Neutrophil (primary cell): Measurements from ENCODE around the gene ATL1.
A peak's percentile ranks its signal among the peaks of the same experiment; 100 is the strongest.

ENCODE experiments used
- H3K27ac ChIP-seq: fragments of 200-600 bp; sonication (generic); 2 replicates; pipeline ENCODE4 v1.5.1; 2016; ENCODE audit warnings: mild to moderate bottlenecking, moderate library complexity
- H3K27me3 ChIP-seq: fragments of 200-600 bp; sonication (generic); 2 replicates; pipeline ENCODE4 v1.6.0; 2016; ENCODE audit warnings: mild to moderate bottlenecking
- H3K36me3 ChIP-seq: fragments of 200-600 bp; sonication (generic); 2 replicates; pipeline ENCODE4 v1.5.1; 2017
- H3K4me1 ChIP-seq, 2 experiments: fragments of 200-600 bp in 1 of 2; sonication (generic) in 1 of 2; 1 replicate in 1 of 2; 2 replicates in 1 of 2; pipeline versions ENCODE4 v1.5.1 to v1.6.1; 2013 to 2016; ENCODE audit warnings: low read depth in 1 of 2, low read length in 1 of 2, mild to moderate bottlenecking in 1 of 2, moderate library complexity in 1 of 2; ENCODE audit not compliant: control insufficient read depth in 1 of 2, insufficient read depth in 1 of 2
- H3K4me3 ChIP-seq, 2 experiments: fragments of 200-600 bp in 1 of 2; sonication (generic) in 1 of 2; 1 replicate in 1 of 2; 2 replicates in 1 of 2; pipeline ENCODE4 v1.5.1; 2013 to 2016; ENCODE audit warnings: low read depth in 1 of 2, low read length in 1 of 2, mild to moderate bottlenecking in 1 of 2, moderate library complexity in 1 of 2
- H3K9me3 ChIP-seq: fragments of 200-600 bp; sonication (generic); 2 replicates; pipeline ENCODE4 v1.5.1; 2016
- CTCF ChIP-seq: fragments of 200-600 bp; sonication (generic); IDR thresholded peaks from 2 replicates; pipeline ENCODE4 v1.5.1; 2016; ENCODE audit warnings: antibody characterized with exemption

ATL1 gene

DNA sequence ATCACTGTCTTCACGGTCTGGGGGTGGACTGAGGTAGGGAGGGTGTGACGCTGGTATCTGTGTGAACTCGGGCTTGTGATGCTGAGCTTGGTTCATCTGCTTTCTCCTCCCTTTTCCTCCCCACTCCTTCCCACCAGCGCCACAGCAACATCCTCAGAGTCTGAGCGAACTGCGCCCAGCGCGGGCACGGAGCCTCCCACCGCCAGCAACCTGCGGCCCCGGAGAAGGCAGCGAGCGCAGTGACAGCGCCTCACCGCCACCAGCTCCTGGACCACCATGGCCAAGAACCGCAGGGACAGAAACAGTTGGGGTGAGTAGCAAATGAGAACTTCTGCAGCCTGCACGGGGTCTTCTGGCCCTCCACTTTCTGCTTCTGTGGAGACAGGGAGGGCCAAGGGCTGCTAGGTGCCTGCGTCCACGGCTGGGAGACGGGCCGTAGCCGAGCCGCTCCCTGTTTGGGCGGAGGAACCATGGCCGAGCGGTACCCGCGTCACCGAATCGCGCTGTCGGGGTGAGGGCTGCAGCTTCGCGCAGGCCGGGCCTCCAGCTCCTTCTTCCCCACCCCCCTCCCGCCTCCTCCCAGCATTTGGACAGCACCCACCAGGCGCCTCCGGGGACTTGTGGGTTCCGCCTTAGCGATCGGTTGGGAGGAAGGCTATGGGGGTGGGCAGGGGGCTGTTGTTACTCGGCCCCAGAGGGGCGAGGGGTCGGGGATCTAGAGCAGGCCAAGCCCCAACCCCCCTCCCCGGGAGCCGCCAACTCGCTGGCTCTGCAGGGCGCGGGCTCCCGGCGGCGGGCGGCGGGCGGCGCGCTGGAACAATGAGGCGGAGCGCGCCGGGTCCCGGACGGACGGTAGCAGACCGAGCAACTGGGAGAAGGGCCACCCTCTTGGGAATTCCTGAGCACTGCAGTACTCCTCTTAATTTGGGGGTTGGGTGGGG, at the start of gene ATL1:
Gene ATL1 (plus strand): TSS at position 156 of the 941 bp plus-strand sequence. CDS start 121 bp downstream, at position 277.
- no peak for TF ChIP-seq CTCF
- Histone ChIP-seq H3K36me3 (no peaks in the 10 kb centered on the region), H3K27me3 (peaks cover 55% of the 10 kb centered on the region), H3K4me3 (peak within 1 kb of the TSS; percentile 60 to 62), H3K9me3 (no peaks in the 10 kb centered on the region), H3K27ac (no peak within 1 kb of the TSS), H3K4me1 (peaks cover 11 to 14% of the 10 kb centered on the region in 2 experiments)

- Histone ChIP-seq H3K27me3 (no peaks in the 10 kb centered on the region), H3K9me3 (no peaks in the 10 kb centered on the region), H3K36me3 (no peaks in the 10 kb centered on the region), H3K4me1 (no peaks in the 10 kb centered on the region), H3K4me3 (no peak overlapping the region), H3K27ac (no peak overlapping the region)
- TF ChIP-seq CTCF: no peak
These were observed 49.8 kb upstream of the ATL1 start for GRCh38 chr14:50510157-50510556.

GRCh38 chr14:50512463-50512862, 47.5 kb upstream of the ATL1 start:
- Histone ChIP-seq H3K9me3 (no peaks in the 10 kb centered on the region), H3K27ac (no peak overlapping the region), H3K4me1 (no peaks in the 10 kb centered on the region), H3K27me3 (no peaks in the 10 kb centered on the region), H3K4me3 (no peak overlapping the region), H3K36me3 (no peaks in the 10 kb centered on the region)
- no peak for TF ChIP-seq CTCF

- H3K9me3 ChIP-seq: no peaks in the 10 kb centered on the region
- TF ChIP-seq CTCF: no peak
These were observed 43.9 kb upstream of the ATL1 start for GRCh38 chr14:50516091-50516490.

DNA sequence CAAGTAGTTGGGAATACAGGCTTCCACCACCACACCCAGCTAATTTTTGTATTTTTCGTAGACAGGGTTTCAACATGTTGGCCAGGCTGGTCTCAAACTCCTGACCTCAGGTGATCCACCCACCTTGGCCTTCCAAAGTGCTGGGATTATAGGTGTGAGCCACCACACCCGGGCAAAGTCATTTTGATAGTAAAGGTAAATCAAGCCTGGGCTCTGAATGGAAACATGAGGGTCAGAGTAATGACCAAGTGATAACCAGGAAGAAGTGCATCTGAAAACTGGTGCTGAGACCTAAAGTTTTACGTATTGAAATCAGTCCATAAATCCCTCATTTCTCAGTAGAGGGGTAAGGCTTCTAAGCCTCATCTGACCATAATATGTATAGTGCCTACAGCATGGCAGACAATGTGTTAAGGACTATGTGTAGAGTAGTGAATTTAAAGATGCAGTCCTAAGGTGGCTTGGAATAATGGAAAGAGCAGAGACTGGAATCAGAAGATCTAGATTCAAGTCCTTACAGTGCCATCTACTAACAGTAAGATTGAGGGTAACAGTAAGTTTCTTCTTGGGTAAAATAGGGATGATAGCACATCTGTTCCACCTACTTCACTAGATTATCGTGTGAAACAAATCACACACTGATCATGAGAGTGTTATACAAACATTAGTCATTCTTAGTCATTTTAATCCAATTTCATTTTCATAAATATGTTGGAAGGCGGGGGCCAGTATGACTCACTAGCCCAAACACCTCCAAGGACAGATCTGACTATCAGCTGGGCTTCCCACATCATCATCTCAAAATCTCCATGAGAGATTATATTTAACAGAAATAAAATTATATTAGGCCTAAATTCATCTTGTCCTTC, 38.8 kb upstream of the ATL1 start:
- H3K27me3 ChIP-seq: no peaks in the 10 kb centered on the region
- no peaks in the 10 kb centered on the region for H3K36me3 ChIP-seq
- no peaks in the 10 kb centered on the region for H3K9me3 ChIP-seq
- TF ChIP-seq CTCF: no peak
- H3K4me3 ChIP-seq: no peak overlapping the region
- no peaks in the 10 kb centered on the region for H3K4me1 ChIP-seq
- H3K27ac ChIP-seq: no peak overlapping the region

More at GRCh38 chr14:50516091-50516490, 43.9 kb upstream of the ATL1 start:
- Histone ChIP-seq H3K4me1 (no peaks in the 10 kb centered on the region), H3K4me3 (no peak overlapping the region), H3K27me3 (no peaks in the 10 kb centered on the region), H3K27ac (no peak overlapping the region), H3K36me3 (no peaks in the 10 kb centered on the region)
